ENCODE results near the gene MEST. TPM values are rescaled to one million over a fixed set of nuclear protein-coding genes. Genes with fewer than 3 reads are reported as not detected.
A peak's percentile ranks its signal among the peaks of the same experiment; 100 is the strongest.
"Not testable (repeated sequence)": the region's sequence is repeated elsewhere in the genome, so short reads cannot be mapped to it uniquely, and the experiment has no call there.

The MEST gene
- total RNA-seq, 1 donor from 2014 or later: 417 TPM

GRCh38 chr7:130483031-130483430 is 8.9 kb upstream of the MEST start:
- no peak for DNase-seq (ENCODE audit: low spot score)

- no peak for DNase-seq (ENCODE audit: low spot score)
Measured at GRCh38 chr7:130485734-130486113, 6.2 kb upstream of the MEST start.

GRCh38 chr7:130486114-130486953 is 5.6 kb upstream of the MEST start:
- peak; percentile 54 for DNase-seq (ENCODE audit: low spot score)

- DNase-seq (ENCODE audit: low spot score): peak; percentile 27
Measured at GRCh38 chr7:130486954-130487436, 4.9 kb upstream of the MEST start.

- DNase-seq (ENCODE audit: low spot score): peak; percentile 47
Measured at GRCh38 chr7:130488392-130489139, 3.3 kb upstream of the MEST start.

GRCh38 chr7:130489140-130489983 is 2.5 kb upstream of the MEST start:
- DNase-seq (ENCODE audit: low spot score): peak; percentile 97

GRCh38 chr7:130490311-130490791 is 1.5 kb upstream of the MEST start:
- DNase-seq (ENCODE audit: low spot score): peak; percentile 54

GRCh38 chr7:130490888-130491804 is 739 bp upstream of the MEST start:
- peak; percentile 46 for DNase-seq (ENCODE audit: low spot score)

GRCh38 chr7:130492523-130493274 is 814 bp downstream of the MEST start:
- DNase-seq (ENCODE audit: low spot score): no peak

GRCh38 chr7:130493275-130493873 is 1.5 kb downstream of the MEST start:
- peak; percentile 46 for DNase-seq (ENCODE audit: low spot score)

GRCh38 chr7:130494431-130494858 is 2.6 kb downstream of the MEST start:
- DNase-seq (ENCODE audit: low spot score): peak; percentile 60

- DNase-seq (ENCODE audit: low spot score): no peak
Measured at GRCh38 chr7:130500463-130500862, 8.6 kb downstream of the MEST start.

- no peak for DNase-seq (ENCODE audit: low spot score)
Measured at GRCh38 chr7:130500910-130501309, 9.0 kb downstream of the MEST start.

- no peak for DNase-seq (ENCODE audit: low spot score)
Measured at GRCh38 chr7:130505753-130506152, 13.9 kb downstream of the MEST start.

- no peak for DNase-seq (ENCODE audit: low spot score)
Measured at GRCh38 chr7:130506358-130506757, 14.5 kb downstream of the MEST start.

GRCh38 chr7:130512038-130512437 is 20.2 kb downstream of the MEST start:
- DNase-seq (ENCODE audit: low spot score): not testable (repeated sequence)

GRCh38 chr7:130513447-130513846 is 21.6 kb downstream of the MEST start:
- no peak for DNase-seq (ENCODE audit: low spot score)

- DNase-seq (ENCODE audit: low spot score): no peak
Measured at GRCh38 chr7:130515315-130516040, 23.6 kb downstream of the MEST start.

Measured in umbilical cord (tissue), 2 donors.